Right lobe of liver (tissue), 6 donors: ENCODE results near the gene SCCPDH. TPM values are rescaled to one million over a fixed set of nuclear protein-coding genes. Genes with fewer than 3 reads are reported as not detected.
A peak's percentile ranks its signal among the peaks of the same experiment; 100 is the strongest.

Experiments
- ATAC-seq, 4 donors: fragments of 200-7000 bp; cut with Tn5 transposase; one replicate each; pipeline ENCODE4 v1.9.1; 2020; ENCODE audit warnings: mild to moderate bottlenecking in 4 of 4, moderate library complexity in 4 of 4
- DNase-seq, 3 donors: peaks; one replicate each; pipeline ENCODE4 v3.0.0-alpha.2; 2020
- H3K27ac ChIP-seq, 3 donors: fragments of 200-600 bp; one replicate each; pipeline ENCODE4 v1.8.0; 2022
- H3K27me3 ChIP-seq, 2 donors: fragments of 200-600 bp; one replicate each; pipeline ENCODE4 v1.8.0; 2022
- H3K36me3 ChIP-seq, 4 donors: fragments of 200-600 bp; sonication (generic) in 1 of 4; one replicate each; pipeline versions ENCODE4 v1.5.1 to v1.8.0; 2017 to 2022; ENCODE audit warnings: control low read depth in 1 of 4
- H3K4me1 ChIP-seq, 4 donors: fragments of 200-600 bp; sonication (generic) in 1 of 4; one replicate each; pipeline versions ENCODE4 v1.5.1 to v1.8.0; 2017 to 2022; ENCODE audit warnings: control low read depth in 1 of 4
- H3K4me3 ChIP-seq, 3 donors: fragments of 200-600 bp; one replicate each; pipeline ENCODE4 v1.8.0; 2022
- H3K9me3 ChIP-seq, 4 donors: fragments of 200-600 bp; sonication (generic) in 1 of 4; one replicate each; pipeline versions ENCODE4 v1.5.1 to v1.8.0; 2017 to 2022; ENCODE audit warnings: control low read depth in 1 of 4
- CTCF ChIP-seq, 4 donors: fragments of 200-600 bp in 3 of 4; fragments of 450-650 bp in 1 of 4; IDR thresholded peaks; one replicate each; pipeline versions ENCODE4 v1.5.1 to v1.8.0; 2016 to 2022; ENCODE audit warnings: antibody characterized with exemption in 4 of 4, mild to moderate bottlenecking in 2 of 4
- POLR2A ChIP-seq: fragments of 450-650 bp; IDR thresholded peaks from one replicate; pipeline ENCODE4 v1.6.1; 2017; ENCODE audit warnings: antibody characterized with exemption, mild to moderate bottlenecking
- WGBS: methylation state at CpG from one replicate; pipeline ENCODE4 v1.1.6; 2018; ENCODE audit warnings: low coverage, low lambda C conversion rate; ENCODE audit not compliant: insufficient coverage; ENCODE audit errors: missing lambda C conversion rate; 5-methylcytosine and 5-hydroxymethylcytosine counted together
- intact Hi-C, 2 donors: fragments of 100-400 bp; cut with DNase I; formaldehyde crosslinking; loops; one replicate each; pipeline versions ENCODE4 v1.11.2 to v1.14.1; 2022
- total RNA-seq, 6 experiments: library from RNA; depleted of rRNA in 2 of 6; stranded (reverse); fragments of >200 nt in 2 of 6; fragmentation: NEBNext Ultra II Directional in 3 of 6; extraction: Animal tissue kit (Norgen Biotek cat#: 25700) in 3 of 6; gene quantifications; one replicate each; pipeline versions ENCODE4 v1.1.0 to v1.2.4, GENCODE V29; 2016 to 2023
- donor health status: DM: no; HTN: yes; CAD: no.
- donor health status: DM: no; HTN: no; CAD: no.
- donor health status: DM: no; HTN: no; CAD: no.
- donor health status: DM: no; HTN: yes; CAD: no.
- donor health status: DM: no; HTN: yes; CAD: no.

The SCCPDH gene
- total RNA-seq, 6 experiments from 2014 or later, result 80.3 to 125 (median 85.3) TPM

- DNase-seq, result peak in 1 of 3 donors; percentile 51
- intact Hi-C loops, result no loop called here
- peaks cover 0 to 27% (median 10%) of the 10 kb centered on the region in 4 donors for H3K4me1 ChIP-seq
- TF ChIP-seq CTCF (IDR thresholded peaks at IDR 0.05) (no peak), POLR2A (no peak)
- no peaks in the 10 kb centered on the region for H3K9me3 ChIP-seq
- no peaks in the 10 kb centered on the region for H3K27me3 ChIP-seq
- H3K4me3 ChIP-seq, result peak overlapping the region; percentile 84 to 91 (median 85)
- 21% methylated on average over 9 of the region's 9 CpGs for WGBS
- ATAC-seq, result peak; percentile 33 to 51 (median 36)
- peak overlapping the region; percentile 83 for H3K27ac ChIP-seq
- H3K36me3 ChIP-seq, result peaks cover 0 to 32% (median 13%) of the 10 kb centered on the region in 4 donors
Observed at GRCh38 chr1:246725191-246725590, 982 bp downstream of the SCCPDH start.

- peak; percentile 5 to 63 (median 35) for ATAC-seq
- WGBS, result 25% methylated on average over 4 of the region's 4 CpGs
Observed at GRCh38 chr1:246726255-246726679, 2.1 kb downstream of the SCCPDH start.

GRCh38 chr1:246726881-246727280 is 2.7 kb downstream of the SCCPDH start:
- peaks cover 0 to 27% (median 10%) of the 10 kb centered on the region in 4 donors for H3K4me1 ChIP-seq
- intact Hi-C loops, result no loop called here
- peak in 1 of 4 donors; percentile 6 for ATAC-seq
- no peaks in the 10 kb centered on the region for H3K27me3 ChIP-seq
- TF ChIP-seq POLR2A, result no peak
- no peak for TF ChIP-seq CTCF (IDR thresholded peaks at IDR 0.05)
- peak overlapping the region; percentile 83 for H3K27ac ChIP-seq
- no peaks in the 10 kb centered on the region for H3K9me3 ChIP-seq
- H3K4me3 ChIP-seq, result peak overlapping the region in 2 of 3 donors; percentile 11 to 85
- no peak for DNase-seq
- H3K36me3 ChIP-seq, result peaks cover 0 to 49% (median 18%) of the 10 kb centered on the region in 4 donors
- WGBS, result 33% methylated on average over 4 of the region's 4 CpGs

More at GRCh38 chr1:246726255-246726679, 2.1 kb downstream of the SCCPDH start:
- intact Hi-C loops, result no loop called here
- H3K4me1 ChIP-seq, result peaks cover 0 to 27% (median 10%) of the 10 kb centered on the region in 4 donors
- H3K36me3 ChIP-seq, result peaks cover 0 to 43% (median 17%) of the 10 kb centered on the region in 4 donors
- DNase-seq, result peak in 2 of 3 donors; percentile 26 to 68
- no peaks in the 10 kb centered on the region for H3K27me3 ChIP-seq
- peak overlapping the region; percentile 84 to 91 (median 85) for H3K4me3 ChIP-seq
- TF ChIP-seq CTCF (IDR thresholded peaks at IDR 0.05) (no peak), POLR2A (peak; percentile 15)
- no peaks in the 10 kb centered on the region for H3K9me3 ChIP-seq
- H3K27ac ChIP-seq, result peak overlapping the region; percentile 83

- Histone ChIP-seq H3K27me3 (no peaks in the 10 kb centered on the region), H3K9me3 (no peaks in the 10 kb centered on the region), H3K4me3 (peak overlapping the region in 1 of 3 donors; percentile 11), H3K36me3 (peaks cover 0 to 56% (median 21%) of the 10 kb centered on the region in 4 donors), H3K4me1 (peaks cover 0 to 27% (median 10%) of the 10 kb centered on the region in 4 donors), H3K27ac (peak overlapping the region in 2 of 3 donors; percentile 83)
- 34% methylated on average over 3 of the region's 3 CpGs for WGBS
- intact Hi-C loops, result no loop called here
- TF ChIP-seq POLR2A, result no peak
- no peak for TF ChIP-seq CTCF (IDR thresholded peaks at IDR 0.05)
- ATAC-seq (peak; percentile 40 to 75 (median 68)), DNase-seq (peak; percentile 48 to 88 (median 85))
Observed at GRCh38 chr1:246727594-246727993, 3.4 kb downstream of the SCCPDH start.
